ENCODE measurements around the gene ASB14. TPM values are rescaled to one million over a fixed set of nuclear protein-coding genes. Genes with fewer than 3 reads are reported as not detected.

The ASB14 gene
- total RNA-seq, 3 donors from 2014 or later, result not detected

DNA sequence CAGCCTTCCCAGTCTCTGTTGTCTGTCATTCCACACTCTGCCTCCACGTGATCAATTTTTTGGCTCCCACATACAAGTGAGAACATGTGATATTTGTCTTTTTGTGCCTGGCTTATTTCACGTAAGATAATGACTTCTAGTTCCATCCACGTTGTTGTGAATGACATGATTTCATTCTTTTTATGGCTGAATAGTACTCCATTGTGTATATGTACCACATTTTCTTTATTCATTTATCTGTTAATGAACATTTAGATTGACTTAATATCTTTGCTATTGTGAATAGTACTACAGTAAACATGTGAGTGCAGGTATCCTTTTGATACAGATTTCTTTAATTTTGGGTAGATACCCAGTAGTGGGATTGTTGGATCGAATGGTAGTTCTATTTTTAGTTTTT, 31.4 kb downstream of the ASB14 start:
- DNase-seq (ENCODE audit: low spot score in 2 of 2), result no peak
- H3K27me3 ChIP-seq, result no peaks in the 10 kb centered on the region
- H3K9me3 ChIP-seq, result peaks cover 0 to 5% of the 10 kb centered on the region in 2 donors
- H3K4me1 ChIP-seq, result no peaks in the 10 kb centered on the region
- intact Hi-C loops (cut with DNase I; ENCODE audit: low total_unique reads), result no loop called here
- H3K4me3 ChIP-seq, result no peak overlapping the region
- no peak overlapping the region for H3K27ac ChIP-seq
- TF ChIP-seq, protein P1, sequence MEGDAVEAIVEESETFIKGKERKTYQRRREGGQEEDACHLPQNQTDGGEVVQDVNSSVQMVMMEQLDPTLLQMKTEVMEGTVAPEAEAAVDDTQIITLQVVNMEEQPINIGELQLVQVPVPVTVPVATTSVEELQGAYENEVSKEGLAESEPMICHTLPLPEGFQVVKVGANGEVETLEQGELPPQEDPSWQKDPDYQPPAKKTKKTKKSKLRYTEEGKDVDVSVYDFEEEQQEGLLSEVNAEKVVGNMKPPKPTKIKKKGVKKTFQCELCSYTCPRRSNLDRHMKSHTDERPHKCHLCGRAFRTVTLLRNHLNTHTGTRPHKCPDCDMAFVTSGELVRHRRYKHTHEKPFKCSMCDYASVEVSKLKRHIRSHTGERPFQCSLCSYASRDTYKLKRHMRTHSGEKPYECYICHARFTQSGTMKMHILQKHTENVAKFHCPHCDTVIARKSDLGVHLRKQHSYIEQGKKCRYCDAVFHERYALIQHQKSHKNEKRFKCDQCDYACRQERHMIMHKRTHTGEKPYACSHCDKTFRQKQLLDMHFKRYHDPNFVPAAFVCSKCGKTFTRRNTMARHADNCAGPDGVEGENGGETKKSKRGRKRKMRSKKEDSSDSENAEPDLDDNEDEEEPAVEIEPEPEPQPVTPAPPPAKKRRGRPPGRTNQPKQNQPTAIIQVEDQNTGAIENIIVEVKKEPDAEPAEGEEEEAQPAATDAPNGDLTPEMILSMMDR (IDR thresholded peaks at IDR 0.05), result no peak
- TF ChIP-seq POLR2AphosphoS5 (IDR thresholded peaks at IDR 0.05) (no peak), POLR2A (IDR thresholded peaks at IDR 0.05) (no peak)
- peaks cover 5% of the 10 kb centered on the region for H3K36me3 ChIP-seq

DNA sequence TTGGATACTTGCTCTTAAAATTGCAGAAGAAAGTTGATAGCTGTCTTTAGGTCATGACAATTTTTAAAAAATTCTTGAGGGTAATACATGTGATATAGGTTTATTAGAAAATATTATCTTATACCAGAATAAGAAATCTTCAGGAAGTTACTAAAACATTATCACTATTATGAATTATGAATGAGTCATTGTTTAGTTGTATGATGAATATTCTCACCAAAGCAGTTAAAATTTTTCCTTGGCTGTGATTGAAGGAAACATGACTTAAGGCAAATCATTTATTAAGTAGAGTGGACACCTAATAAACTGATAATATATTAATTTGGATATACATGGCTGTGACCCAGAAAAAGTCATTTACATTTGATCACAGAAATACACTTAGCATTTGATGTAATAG, 34.8 kb downstream of the ASB14 start:
- Histone ChIP-seq H3K4me1 (no peaks in the 10 kb centered on the region), H3K27me3 (no peaks in the 10 kb centered on the region), H3K36me3 (peaks cover 12% of the 10 kb centered on the region), H3K9me3 (no peaks in the 10 kb centered on the region), H3K4me3 (no peak overlapping the region), H3K27ac (no peak overlapping the region)
- no peak for DNase-seq (ENCODE audit: low spot score in 2 of 2)
- intact Hi-C loops (cut with DNase I; ENCODE audit: low total_unique reads), result no loop called here
- no peak for TF ChIP-seq POLR2A (IDR thresholded peaks at IDR 0.05)
- TF ChIP-seq POLR2AphosphoS5 (IDR thresholded peaks at IDR 0.05), result no peak
- TF ChIP-seq, protein P1 (IDR thresholded peaks at IDR 0.05), result no peak

DNA sequence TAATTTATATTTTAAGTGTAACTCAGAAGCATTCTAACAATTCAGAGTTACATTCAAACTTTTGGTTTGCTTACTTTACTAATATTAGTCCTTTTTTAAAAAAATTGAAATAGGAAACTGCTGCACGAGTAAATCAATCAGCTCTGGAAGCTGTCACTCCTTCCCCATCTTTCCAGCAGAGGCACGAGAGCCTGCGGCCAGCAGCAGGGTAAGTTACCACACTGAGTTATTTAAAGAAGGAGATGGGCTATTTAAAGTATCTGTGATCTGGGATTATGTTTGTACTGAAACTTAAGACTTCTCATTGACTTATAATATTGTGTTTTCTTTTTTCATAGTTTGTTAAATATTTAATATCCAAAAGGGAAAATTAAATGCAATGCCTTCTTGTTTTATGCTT, 35.6 kb downstream of the ASB14 start:
- Histone ChIP-seq H3K4me3 (no peak overlapping the region), H3K27ac (no peak overlapping the region), H3K4me1 (no peaks in the 10 kb centered on the region), H3K9me3 (no peaks in the 10 kb centered on the region), H3K27me3 (no peaks in the 10 kb centered on the region), H3K36me3 (peaks cover 12% of the 10 kb centered on the region)
- TF ChIP-seq, protein P1 (IDR thresholded peaks at IDR 0.05), result no peak
- no peak for TF ChIP-seq POLR2AphosphoS5 (IDR thresholded peaks at IDR 0.05)
- intact Hi-C loops (cut with DNase I; ENCODE audit: low total_unique reads), result no loop called here
- DNase-seq (ENCODE audit: low spot score in 2 of 2), result no peak

DNA sequence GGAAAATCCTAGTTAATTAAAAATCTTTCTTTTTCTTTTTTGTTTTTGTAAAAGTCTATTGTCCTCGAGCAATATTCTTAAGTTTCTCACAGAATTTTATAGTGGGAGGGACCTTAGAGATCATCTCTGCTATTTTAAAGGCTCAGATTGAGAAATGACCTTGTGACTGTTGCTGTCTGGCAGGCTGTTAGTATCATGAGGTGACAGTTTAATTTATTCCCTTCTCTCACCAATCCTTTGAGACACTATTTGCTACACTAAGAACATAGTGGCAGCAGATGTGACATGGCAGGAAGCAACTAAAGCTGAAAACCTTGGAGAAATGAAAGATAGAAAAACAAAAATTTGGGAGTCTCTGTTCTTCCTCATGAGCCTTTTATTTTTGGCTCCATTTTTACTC, 40.1 kb downstream of the ASB14 start:
- Histone ChIP-seq H3K36me3 (peaks cover 6% of the 10 kb centered on the region), H3K9me3 (no peaks in the 10 kb centered on the region), H3K27me3 (no peaks in the 10 kb centered on the region), H3K27ac (no peak overlapping the region), H3K4me1 (no peaks in the 10 kb centered on the region), H3K4me3 (no peak overlapping the region)
- TF ChIP-seq POLR2A (IDR thresholded peaks at IDR 0.05), result no peak
- TF ChIP-seq POLR2AphosphoS5 (IDR thresholded peaks at IDR 0.05), result no peak
- TF ChIP-seq, protein P1 (IDR thresholded peaks at IDR 0.05), result no peak
- intact Hi-C loops (cut with DNase I; ENCODE audit: low total_unique reads), result no loop called here
- DNase-seq (ENCODE audit: low spot score in 2 of 2), result no peak

DNA sequence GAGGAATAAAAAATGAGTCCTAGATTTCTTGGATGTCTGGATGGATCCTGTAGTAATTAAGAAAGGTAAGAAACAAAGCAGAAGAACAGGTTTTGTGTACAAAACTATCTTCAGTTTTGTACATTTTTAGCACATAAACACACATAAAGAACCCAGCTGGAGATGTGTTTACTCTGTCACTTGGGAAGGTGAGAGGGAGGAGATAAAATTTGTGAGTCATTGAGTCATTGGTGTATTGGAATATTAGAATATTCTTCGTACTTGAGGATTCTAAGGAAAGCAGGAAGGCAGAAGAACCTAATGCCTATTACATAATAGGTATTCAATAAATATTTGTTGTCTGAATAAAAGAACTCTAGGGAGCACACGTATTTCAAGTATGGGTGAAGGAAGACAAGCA, 47.5 kb downstream of the ASB14 start:
- DNase-seq (ENCODE audit: low spot score in 2 of 2), result no peak
- TF ChIP-seq, protein P1 (IDR thresholded peaks at IDR 0.05), result no peak
- TF ChIP-seq POLR2A (IDR thresholded peaks at IDR 0.05), result no peak
- no peak for TF ChIP-seq POLR2AphosphoS5 (IDR thresholded peaks at IDR 0.05)
- peaks cover 11% of the 10 kb centered on the region for H3K36me3 ChIP-seq
- intact Hi-C loops (cut with DNase I; ENCODE audit: low total_unique reads), result no loop called here
- no peak overlapping the region for H3K27ac ChIP-seq
- H3K9me3 ChIP-seq, result no peaks in the 10 kb centered on the region
- H3K4me3 ChIP-seq, result no peak overlapping the region
- no peaks in the 10 kb centered on the region for H3K4me1 ChIP-seq
- no peaks in the 10 kb centered on the region for H3K27me3 ChIP-seq
